GM12878 (cell line): ENCODE data around the gene KDM2A. TPM values are rescaled to one million over a fixed set of nuclear protein-coding genes. Genes with fewer than 3 reads are reported as not detected.

Source experiments
- ATAC-seq: fragments of 200-7000 bp; cut with Tn5 transposase; 3 replicates; pipeline ENCODE4 v1.9.1; 2020; ENCODE audit warnings: mild to moderate bottlenecking, moderate library complexity
- BruUV-seq: library from RNA; stranded (reverse); fragments of 400-500 nt; replicated peaks from 2 replicates; lab custom pipeline; 2021; lab: Mats Ljungman, UMichigan
- CTCF ChIA-PET: fragments of 300-600 bp; sonication (Branson Sonifier 250); formaldehyde crosslinking; extraction: SDS; loops from one replicate; lab custom pipeline; 2021; ENCODE audit warnings: inconsistent platforms; lab: Yijun Ruan, JAX
- POLR2A ChIA-PET: fragments of 350-600 bp; formaldehyde crosslinking; extraction: SDS; loops from one replicate; lab custom pipeline; 2021; ENCODE audit warnings: inconsistent platforms; lab: Charles Lee
- RAD21 ChIA-PET: fragments of 300-600 bp; sonication (Branson Sonifier 250); formaldehyde crosslinking; loops from one replicate; lab custom pipeline; 2023; ENCODE audit warnings: antibody characterized with exemption; ENCODE audit not compliant: unreplicated experiment; lab: Charles Lee
- SMC1A ChIA-PET: fragments of 300-600 bp; sonication (Branson Sonifier 250); formaldehyde crosslinking; loops from one replicate; lab custom pipeline; 2023; ENCODE audit not compliant: unreplicated experiment, uncharacterized antibody; lab: Charles Lee
- DNase-seq: peaks from one replicate; pipeline ENCODE4 v3.0.0-alpha.2; 2011; ENCODE audit warnings: low read depth, low spot score
- FAIRE-seq: peaks from 3 replicates; lab custom pipeline; 2011; peaks lifted over from hg19 to GRCh38; lab: Jason Lieb, UNC
- H2AFZ ChIP-seq: 2 replicates; pipeline ENCODE4 v1.6.0; 2011; ENCODE audit warnings: low read depth, low read length, control low read depth; ENCODE audit not compliant: control insufficient read depth
- H3K27ac ChIP-seq: 2 replicates; pipeline ENCODE4 v1.5.1; 2011; ENCODE audit warnings: control low read depth; ENCODE audit not compliant: control insufficient read depth, insufficient read depth
- H3K27me3 ChIP-seq, 2 experiments: replicated peaks in 1 of 2; 2 replicates each; pipeline versions ENCODE4 v1.6.0 to v1.6.1; 2011; ENCODE audit warnings: low read length in 1 of 2; ENCODE audit not compliant: control insufficient read depth in 2 of 2, insufficient read depth in 2 of 2
- H3K36me3 ChIP-seq, 2 experiments: 2 replicates each; pipeline ENCODE4 v1.5.1; 2011; ENCODE audit warnings: low read length in 1 of 2; ENCODE audit not compliant: control insufficient read depth in 2 of 2, insufficient read depth in 2 of 2
- H3K4me1 ChIP-seq: 2 replicates; pipeline ENCODE4 v1.6.1; 2011; ENCODE audit warnings: mild to moderate bottlenecking, low read length, moderate library complexity, mixed read lengths; ENCODE audit not compliant: control insufficient read depth, insufficient read depth
- H3K4me2 ChIP-seq: 2 replicates; pipeline ENCODE4 v1.6.0; 2011; ENCODE audit warnings: control low read depth; ENCODE audit not compliant: control insufficient read depth, insufficient read depth
- H3K4me3 ChIP-seq: fragments of 200-600 bp; sonication (generic); 2 replicates; pipeline ENCODE4 v1.5.1; 2016
- H3K79me2 ChIP-seq: 2 replicates; pipeline ENCODE4 v1.6.0; 2011; ENCODE audit warnings: low read length; ENCODE audit not compliant: control insufficient read depth, insufficient read depth
- H3K9ac ChIP-seq: 2 replicates; pipeline ENCODE4 v1.8.0; 2011; ENCODE audit warnings: low read length, control low read depth, mixed read lengths; ENCODE audit not compliant: control insufficient read depth, insufficient read depth
- H3K9me3 ChIP-seq: replicated peaks from 3 replicates; pipeline ENCODE4 v1.5.1; 2011; ENCODE audit warnings: mild to moderate bottlenecking, low read length; ENCODE audit not compliant: control insufficient read depth, insufficient read depth
- H4K20me1 ChIP-seq: 2 replicates; pipeline ENCODE4 v1.6.0; 2011; ENCODE audit not compliant: control insufficient read depth, insufficient read depth
- BCL11A ChIP-seq: IDR thresholded peaks from 2 replicates; pipeline ENCODE4 v1.6.1; 2011; ENCODE audit warnings: low read depth, low read length
- BCL3 ChIP-seq: IDR thresholded peaks from 2 replicates; pipeline ENCODE4 v1.6.1; 2011; ENCODE audit warnings: borderline replicate concordance, low read depth, mild to moderate bottlenecking, moderate library complexity, low read length; ENCODE audit not compliant: insufficient read depth, poor library complexity, severe bottlenecking
- CREM ChIP-seq: IDR thresholded peaks from 2 replicates; pipeline ENCODE4 v1.6.1; 2014; ENCODE audit warnings: antibody characterized with exemption, low read depth
- DPF2 ChIP-seq: fragments of 450-650 bp; IDR thresholded peaks from 2 replicates; pipeline ENCODE4 v1.6.1; 2017; ENCODE audit warnings: mild to moderate bottlenecking
- FOXM1 ChIP-seq: IDR thresholded peaks from 2 replicates; pipeline ENCODE4 v1.6.1; 2012; ENCODE audit warnings: low read depth, mild to moderate bottlenecking, inconsistent platforms, low read length, moderate library complexity
- IKZF1 ChIP-seq: fragments of 450-650 bp; conservative IDR thresholded peaks from 2 replicates; pipeline ENCODE4 v1.6.1; 2017; ENCODE audit warnings: antibody characterized with exemption, mild to moderate bottlenecking
- IKZF2 ChIP-seq, 2 experiments: fragments of 450-650 bp; IDR thresholded peaks; 2 replicates each; pipeline ENCODE4 v1.6.1; 2017; ENCODE audit warnings: mild to moderate bottlenecking in 2 of 2, moderate library complexity in 2 of 2
- NBN ChIP-seq: fragments of 450-650 bp; IDR thresholded peaks from 2 replicates; pipeline ENCODE4 v1.6.1; 2016
- NFIC ChIP-seq: IDR thresholded peaks from 2 replicates; pipeline ENCODE4 v1.6.1; 2012; ENCODE audit warnings: low read depth, mild to moderate bottlenecking, inconsistent platforms, low read length, moderate library complexity
- PAX5 ChIP-seq: IDR thresholded peaks from 2 replicates; pipeline ENCODE4 v1.6.1; 2011; ENCODE audit warnings: low read depth, low read length, borderline replicate concordance
- RBBP5 ChIP-seq: fragments of 200-600 bp; sonication (generic); conservative IDR thresholded peaks from 2 replicates; pipeline ENCODE4 v1.6.1; 2016
- RELA ChIP-seq: fragments of 450-650 bp; IDR thresholded peaks from 2 replicates; pipeline ENCODE4 v1.8.0; 2014; ENCODE audit warnings: borderline replicate concordance; ENCODE audit not compliant: partially characterized antibody
- REST ChIP-seq: IDR thresholded peaks from 2 replicates; pipeline ENCODE4 v1.6.1; 2012; ENCODE audit warnings: mild to moderate bottlenecking, low read depth, low read length
- RUNX3 ChIP-seq: IDR thresholded peaks from 2 replicates; pipeline ENCODE4 v1.6.1; 2012; ENCODE audit warnings: low read length, inconsistent platforms
- SP1 ChIP-seq: IDR thresholded peaks from one replicate; pipeline ENCODE4 v1.6.1; 2011; ENCODE audit warnings: low read depth, low read length
- SREBF2 ChIP-seq: IDR thresholded peaks from 2 replicates; pipeline ENCODE4 v1.6.1; 2012; ENCODE audit warnings: mild to moderate bottlenecking, low read length
- SUZ12 ChIP-seq: fragments of 200-600 bp; sonication (generic); IDR thresholded peaks from one replicate; pipeline ENCODE4 v1.6.1; 2018; ENCODE audit warnings: antibody characterized with exemption, mild to moderate bottlenecking; ENCODE audit not compliant: unreplicated experiment
- TAF1 ChIP-seq: IDR thresholded peaks from 2 replicates; pipeline ENCODE4 v1.6.1; 2011; ENCODE audit warnings: mild to moderate bottlenecking, low read depth, low read length, borderline replicate concordance
- ZSCAN29 ChIP-seq: fragments of 450-650 bp; IDR thresholded peaks from 2 replicates; pipeline ENCODE4 v1.6.1; 2017; ENCODE audit warnings: mild to moderate bottlenecking, moderate library complexity
- WGBS: methylation state at CpG from one replicate; pipeline ENCODE4 v1.1.6; 2016; ENCODE audit warnings: low lambda C conversion rate; ENCODE audit not compliant: insufficient replicate concordance, insufficient coverage; ENCODE audit errors: missing lambda C conversion rate; 5-methylcytosine and 5-hydroxymethylcytosine counted together
- in situ Hi-C: fragments of 300-500 bp; cut with MboI; formaldehyde crosslinking; loops from 9 replicates; pipeline ENCODE4 v1.14.3; 2018; ENCODE audit warnings: mixed read lengths
- intact Hi-C: fragments of 100-400 bp; cut with micrococcal nuclease; formaldehyde crosslinking; loops from one replicate; pipeline ENCODE4 v1.14.2; 2022; ENCODE audit not compliant: unreplicated experiment
- polyA plus RNA-seq, 11 experiments: library from polyadenylated mRNA; depleted of rRNA in 4 of 11; unstranded in 6 of 11; stranded (reverse) in 5 of 11; fragments of >200 nt; fragmentation: Nextera tagmentation in 4 of 11; fragmentation: Illumina TruSeq in 1 of 11; extraction: Ambion mirVana in 4 of 11; extraction: Trizol in 1 of 11; gene quantifications; 1 replicate in 1 of 11; 2 replicates in 10 of 11; pipeline versions ENCODE4 v1.2.1 to v1.2.3, GENCODE V29; 2011 to 2016; ENCODE audit warnings: inconsistent platforms in 2 of 11, missing spikeins in 2 of 11, low read depth in 1 of 11
- total RNA-seq, 4 experiments: library from RNA; depleted of rRNA in 3 of 4; stranded (reverse); fragments of >200 nt in 3 of 4; fragmentation: Illumina TruSeq in 1 of 4; extraction: Trizol in 1 of 4; gene quantifications; 2 replicates each; pipeline versions ENCODE4 v1.2.1 to v1.2.3, GENCODE V29; 2013 to 2021

The KDM2A gene
- total and polyA plus RNA-seq, 10 of the 15 experiments (the other 5 are each of a cell fraction or from before 2014, with no cell fraction given), result 10.5 to 69.3 (median 41.6) TPM

GRCh38 chr11:67099831-67100324 lies 19.2 kb upstream of the KDM2A start:
- Histone ChIP-seq H3K9ac (peak overlapping the region; percentile 24), H4K20me1 (no peaks in the 10 kb centered on the region), H3K9me3 (no peaks in the 10 kb centered on the region), H3K4me1 (peaks cover 24% of the 10 kb centered on the region), H2AFZ (peak overlapping the region; percentile 77), H3K79me2 (no peaks in the 10 kb centered on the region), H3K4me3 (peak overlapping the region; percentile 6; the same call in 1 of the 2 replicates), H3K36me3 (no peaks in the 10 kb centered on the region), H3K27ac (peak overlapping the region; percentile 90), H3K4me2 (peak overlapping the region; percentile 57), H3K27me3 (no peaks in the 10 kb centered on the region)
- ChIA-PET CTCF (interaction anchor here (0.6 to 1.2 kb wide), 2 partner anchors 13 to 578 kb away, joined by 3 to 4 read pairs; no protein-coding TSS in a partner anchor), RAD21 (interaction anchor here (0.6 to 1.9 kb wide), 3 partner anchors 14 to 343 kb away, joined by 3 to 11 read pairs (median 10); partner anchors contain the start of genes CORO1B and KDM2A), SMC1A (interaction anchor here (0.7 to 5.9 kb wide), 5 partner anchors 14 to 69 kb away, joined by 3 to 28 read pairs (median 4); partner anchors contain the start of gene KDM2A), POLR2A (interaction anchor here (1.2 to 1.4 kb wide), 2 partner anchors 13 to 17 kb away, joined by 3 to 5 read pairs; no protein-coding TSS in a partner anchor)
- ATAC-seq (peak; percentile 88), FAIRE-seq (peak; percentile 92), DNase-seq (peak; percentile 63)
- 2% methylated on average over 6 of the region's 6 CpGs for WGBS
- intact Hi-C loops, result loop anchor here (5.0 kb wide), 1 partner anchor 67 kb away; no protein-coding TSS in a partner anchor
- BruUV-seq, result no TSS peak
- in situ Hi-C loops, result no loop called here
- TF ChIP-seq PAX5 (peak; percentile 4; the same call in 1 of the 2 replicates), NBN (0 out of 2 replicates have a peak, but pooled peaks have one; percentile 52), SUZ12 (no peak), SP1 (peak; percentile 14), BCL3 (peak; percentile 16), RUNX3 (peak; percentile 79), IKZF2 (IDR thresholded peaks at IDR 0.05) (peak; percentile 23 to 55; a peak in 1 of 4 replicates), CREM (peak; percentile 35; the same call in 1 of the 2 replicates), DPF2 (0 out of 2 replicates have a peak, but pooled peaks have one; percentile 40), SREBF2 (no peak), RBBP5 (no peak), ZSCAN29 (no peak), NFIC (peak; percentile 34; the same call in 1 of the 2 replicates), RELA (peak; percentile 18), IKZF1 (peak; percentile 68), BCL11A (0 out of 2 replicates have a peak, but pooled peaks have one; percentile 47), FOXM1 (peak; percentile 57; the same call in 1 of the 2 replicates), REST (no peak), TAF1 (0 out of 2 replicates have a peak, but pooled peaks have one; percentile 13)
